GM12878 (cell line): ENCODE data around the gene COL26A1. TPM values are rescaled to one million over a fixed set of nuclear protein-coding genes. Genes with fewer than 3 reads are reported as not detected.

Source experiments
- ATAC-seq: fragments of 200-7000 bp; cut with Tn5 transposase; 3 replicates; pipeline ENCODE4 v1.9.1; 2020; ENCODE audit warnings: mild to moderate bottlenecking, moderate library complexity
- BruUV-seq: library from RNA; stranded (reverse); fragments of 400-500 nt; replicated peaks from 2 replicates; lab custom pipeline; 2021; lab: Mats Ljungman, UMichigan
- CTCF ChIA-PET: fragments of 300-600 bp; sonication (Branson Sonifier 250); formaldehyde crosslinking; extraction: SDS; loops from one replicate; lab custom pipeline; 2021; ENCODE audit warnings: inconsistent platforms; lab: Yijun Ruan, JAX
- POLR2A ChIA-PET: fragments of 350-600 bp; formaldehyde crosslinking; extraction: SDS; loops from one replicate; lab custom pipeline; 2021; ENCODE audit warnings: inconsistent platforms; lab: Charles Lee
- RAD21 ChIA-PET: fragments of 300-600 bp; sonication (Branson Sonifier 250); formaldehyde crosslinking; loops from one replicate; lab custom pipeline; 2023; ENCODE audit warnings: antibody characterized with exemption; ENCODE audit not compliant: unreplicated experiment; lab: Charles Lee
- SMC1A ChIA-PET: fragments of 300-600 bp; sonication (Branson Sonifier 250); formaldehyde crosslinking; loops from one replicate; lab custom pipeline; 2023; ENCODE audit not compliant: unreplicated experiment, uncharacterized antibody; lab: Charles Lee
- DNase-seq: peaks from one replicate; pipeline ENCODE4 v3.0.0-alpha.2; 2011; ENCODE audit warnings: low read depth, low spot score
- FAIRE-seq: peaks from 3 replicates; lab custom pipeline; 2011; peaks lifted over from hg19 to GRCh38; lab: Jason Lieb, UNC
- H2AFZ ChIP-seq: 2 replicates; pipeline ENCODE4 v1.6.0; 2011; ENCODE audit warnings: low read depth, low read length, control low read depth; ENCODE audit not compliant: control insufficient read depth
- H3K27ac ChIP-seq: 2 replicates; pipeline ENCODE4 v1.5.1; 2011; ENCODE audit warnings: control low read depth; ENCODE audit not compliant: control insufficient read depth, insufficient read depth
- H3K27me3 ChIP-seq, 2 experiments: replicated peaks in 1 of 2; 2 replicates each; pipeline versions ENCODE4 v1.6.0 to v1.6.1; 2011; ENCODE audit warnings: low read length in 1 of 2; ENCODE audit not compliant: control insufficient read depth in 2 of 2, insufficient read depth in 2 of 2
- H3K36me3 ChIP-seq, 2 experiments: 2 replicates each; pipeline ENCODE4 v1.5.1; 2011; ENCODE audit warnings: low read length in 1 of 2; ENCODE audit not compliant: control insufficient read depth in 2 of 2, insufficient read depth in 2 of 2
- H3K4me1 ChIP-seq: 2 replicates; pipeline ENCODE4 v1.6.1; 2011; ENCODE audit warnings: mild to moderate bottlenecking, low read length, moderate library complexity, mixed read lengths; ENCODE audit not compliant: control insufficient read depth, insufficient read depth
- H3K4me2 ChIP-seq: 2 replicates; pipeline ENCODE4 v1.6.0; 2011; ENCODE audit warnings: control low read depth; ENCODE audit not compliant: control insufficient read depth, insufficient read depth
- H3K4me3 ChIP-seq: fragments of 200-600 bp; sonication (generic); 2 replicates; pipeline ENCODE4 v1.5.1; 2016
- H3K79me2 ChIP-seq: 2 replicates; pipeline ENCODE4 v1.6.0; 2011; ENCODE audit warnings: low read length; ENCODE audit not compliant: control insufficient read depth, insufficient read depth
- H3K9ac ChIP-seq: 2 replicates; pipeline ENCODE4 v1.8.0; 2011; ENCODE audit warnings: low read length, control low read depth, mixed read lengths; ENCODE audit not compliant: control insufficient read depth, insufficient read depth
- H3K9me3 ChIP-seq: replicated peaks from 3 replicates; pipeline ENCODE4 v1.5.1; 2011; ENCODE audit warnings: mild to moderate bottlenecking, low read length; ENCODE audit not compliant: control insufficient read depth, insufficient read depth
- H4K20me1 ChIP-seq: 2 replicates; pipeline ENCODE4 v1.6.0; 2011; ENCODE audit not compliant: control insufficient read depth, insufficient read depth
- CREM ChIP-seq: IDR thresholded peaks from 2 replicates; pipeline ENCODE4 v1.6.1; 2014; ENCODE audit warnings: antibody characterized with exemption, low read depth
- CTCF ChIP-seq, 3 experiments: IDR thresholded peaks in 2 of 3; conservative IDR thresholded peaks in 1 of 3; 2 replicates each; pipeline ENCODE4 v1.5.1; 2011; ENCODE audit warnings: low read depth in 3 of 3, low read length in 3 of 3, mild to moderate bottlenecking in 3 of 3, control low read depth in 2 of 3, moderate library complexity in 2 of 3, inconsistent platforms in 1 of 3, mixed read lengths in 1 of 3; ENCODE audit not compliant: control insufficient read depth in 2 of 3, insufficient read depth in 1 of 3; ENCODE audit errors: extremely low read depth in 1 of 3
- NBN ChIP-seq: fragments of 450-650 bp; IDR thresholded peaks from 2 replicates; pipeline ENCODE4 v1.6.1; 2016
- NFXL1 ChIP-seq: fragments of 450-650 bp; IDR thresholded peaks from 2 replicates; pipeline ENCODE4 v1.6.1; 2017; ENCODE audit warnings: antibody characterized with exemption, mild to moderate bottlenecking, borderline replicate concordance
- POLR2AphosphoS5 ChIP-seq: IDR thresholded peaks from 2 replicates; pipeline ENCODE4 v1.6.1; 2011; ENCODE audit warnings: mild to moderate bottlenecking, low read length, inconsistent platforms
- SIN3A ChIP-seq: IDR thresholded peaks from 2 replicates; pipeline ENCODE4 v1.6.1; 2012; ENCODE audit warnings: low read depth, low read length, improper control_type of control experiment
- SMAD5 ChIP-seq: IDR thresholded peaks from 2 replicates; pipeline ENCODE4 v1.6.1; 2016; ENCODE audit warnings: antibody characterized with exemption, low read depth
- WRNIP1 ChIP-seq: IDR thresholded peaks from 2 replicates; pipeline ENCODE4 v1.6.1; 2011; ENCODE audit warnings: low read depth, low read length, improper control_type of control experiment, borderline replicate concordance
- YBX1 ChIP-seq: fragments of 450-650 bp; IDR thresholded peaks from 2 replicates; pipeline ENCODE4 v1.6.1; 2016; ENCODE audit warnings: antibody characterized with exemption
- WGBS: methylation state at CpG from one replicate; pipeline ENCODE4 v1.1.6; 2016; ENCODE audit warnings: low lambda C conversion rate; ENCODE audit not compliant: insufficient replicate concordance, insufficient coverage; ENCODE audit errors: missing lambda C conversion rate; 5-methylcytosine and 5-hydroxymethylcytosine counted together
- in situ Hi-C: fragments of 300-500 bp; cut with MboI; formaldehyde crosslinking; loops from 9 replicates; pipeline ENCODE4 v1.14.3; 2018; ENCODE audit warnings: mixed read lengths
- intact Hi-C: fragments of 100-400 bp; cut with micrococcal nuclease; formaldehyde crosslinking; loops from one replicate; pipeline ENCODE4 v1.14.2; 2022; ENCODE audit not compliant: unreplicated experiment
- polyA plus RNA-seq, 11 experiments: library from polyadenylated mRNA; depleted of rRNA in 4 of 11; unstranded in 6 of 11; stranded (reverse) in 5 of 11; fragments of >200 nt; fragmentation: Nextera tagmentation in 4 of 11; fragmentation: Illumina TruSeq in 1 of 11; extraction: Ambion mirVana in 4 of 11; extraction: Trizol in 1 of 11; gene quantifications; 1 replicate in 1 of 11; 2 replicates in 10 of 11; pipeline versions ENCODE4 v1.2.1 to v1.2.3, GENCODE V29; 2011 to 2016; ENCODE audit warnings: inconsistent platforms in 2 of 11, missing spikeins in 2 of 11, low read depth in 1 of 11
- total RNA-seq, 4 experiments: library from RNA; depleted of rRNA in 3 of 4; stranded (reverse); fragments of >200 nt in 3 of 4; fragmentation: Illumina TruSeq in 1 of 4; extraction: Trizol in 1 of 4; gene quantifications; 2 replicates each; pipeline versions ENCODE4 v1.2.1 to v1.2.3, GENCODE V29; 2013 to 2021

The COL26A1 gene
- total and polyA plus RNA-seq, 10 of the 15 experiments (the other 5 are each of a cell fraction or from before 2014, with no cell fraction given) = 0.08 TPM; not detected in 9

GRCh38 chr7:101543846-101544245 is 181.2 kb downstream of the COL26A1 start:
- no peaks in the 10 kb centered on the region for H3K4me1 ChIP-seq
- ChIA-PET SMC1A (interaction anchor here (1.2 to 1.9 kb wide), 3 partner anchors 8 to 727 kb away, joined by 3 to 11 read pairs (median 4); no protein-coding TSS in a partner anchor), RAD21 (interaction anchor here (0.9 to 2.1 kb wide), 5 partner anchors 138 to 729 kb away, joined by 3 to 17 read pairs (median 7); no protein-coding TSS in a partner anchor), POLR2A (no interaction called here), CTCF (interaction anchor here (0.9 to 2.9 kb wide), 9 partner anchors 12 to 728 kb away, joined by 3 to 39 read pairs (median 3); no protein-coding TSS in a partner anchor)
- no peak overlapping the region for H3K9ac ChIP-seq
- 18% methylated on average over 10 of the region's 10 CpGs for WGBS
- no peak overlapping the region for H2AFZ ChIP-seq
- in situ Hi-C loops (loop anchor here (5.0 kb wide), 2 partner anchors 728 to 848 kb away; no protein-coding TSS in a partner anchor), intact Hi-C loops (loop anchor here (1.0 to 10.0 kb wide), 4 partner anchors 271 to 851 kb away; partner anchors contain the start of genes CUX1 and PRKRIP1)
- H3K4me3 ChIP-seq = no peak overlapping the region
- H3K36me3 ChIP-seq = no peaks in the 10 kb centered on the region; a peak in 1 of 4 replicates
- TF ChIP-seq NFXL1 = no peak
- no peak for TF ChIP-seq SIN3A
- no peak for TF ChIP-seq NBN
- no peak for TF ChIP-seq YBX1
- no peak for TF ChIP-seq CREM
- TF ChIP-seq POLR2AphosphoS5 = no peak
- TF ChIP-seq CTCF (IDR thresholded peaks at IDR 0.05 in 2 of 3, conservative IDR thresholded peaks at IDR 0.05 in 1 of 3; ENCODE audit: control insufficient read depth in 2 of 3, extremely low read depth in 1 of 3, insufficient read depth in 1 of 3, low read depth in 3 of 3, low read length in 3 of 3) = no peak
- TF ChIP-seq SMAD5 = no peak
- TF ChIP-seq WRNIP1 = no peak
- no peaks in the 10 kb centered on the region for H3K27me3 ChIP-seq
- H3K79me2 ChIP-seq = no peaks in the 10 kb centered on the region
- H3K4me2 ChIP-seq = no peak overlapping the region
- no peak overlapping the region for H3K27ac ChIP-seq
- no TSS peak for BruUV-seq
- H3K9me3 ChIP-seq = no peaks in the 10 kb centered on the region
- ATAC-seq (no peak), FAIRE-seq (no peak), DNase-seq (no peak)
- no peaks in the 10 kb centered on the region for H4K20me1 ChIP-seq
